ENCODE results near the gene TRIP6. TPM values are rescaled to one million over a fixed set of nuclear protein-coding genes. Genes with fewer than 3 reads are reported as not detected.

The TRIP6 gene
- total and polyA plus RNA-seq, 2 of the 8 experiments (the other 6 are each of a cell fraction or from before 2014, with no cell fraction given), result 88.4 to 103 TPM

GRCh38 chr7:100835903-100836811 lies 31.0 kb upstream of the TRIP6 start:
- Histone ChIP-seq H2BK15ac (ENCODE audit: low read length) (peak overlapping the region; percentile 97), H3K79me1 (ENCODE audit: low read depth, low read length) (peaks cover 6% of the 10 kb centered on the region; the same call in 1 of the 2 replicates), H3K56ac (replicated peaks; ENCODE audit: insufficient read length, low read depth, low read length) (peak overlapping the region; percentile 84), H3K36me3 (ENCODE audit: control insufficient read depth in 2 of 4, insufficient read depth in 4 of 4, low read length in 3 of 4) (no peaks in the 10 kb centered on the region), H2BK120ac (replicated peaks; ENCODE audit: low read depth, low read length) (peak overlapping the region; percentile 92), H2AFZ (ENCODE audit: low read length) (no peak overlapping the region), H2BK12ac (ENCODE audit: low read depth, low read length) (peak overlapping the region; percentile 72), H3K27ac (ENCODE audit: low read depth, low read length) (peak overlapping the region; percentile 92), H3K18ac (ENCODE audit: extremely low read depth, low read length) (peak overlapping the region; percentile 95), H3K9ac (replicated peaks in 1 of 4; ENCODE audit: extremely low read depth in 1 of 4, low read depth in 3 of 4, low read length in 3 of 4) (peak overlapping the region in 3 of 4 experiments; percentile 72 to 77 (median 75); a peak in 6 of 7 replicates), H4K20me1 (replicated peaks in 1 of 2; ENCODE audit: control insufficient read depth in 1 of 2, insufficient read depth in 2 of 2, low read length in 2 of 2) (no peaks in the 10 kb centered on the region), H3K4me2 (ENCODE audit: insufficient read depth in 1 of 2, low read depth in 2 of 2, low read length in 2 of 2) (peak overlapping the region; percentile 92 to 93), H3K79me2 (ENCODE audit: control insufficient read depth in 1 of 2, insufficient read depth in 2 of 2, low read length in 2 of 2) (no peaks in the 10 kb centered on the region), H3K4me1 (replicated peaks in 1 of 4; ENCODE audit: control insufficient read depth in 3 of 4, insufficient read depth in 4 of 4, low read length in 3 of 4) (peaks cover 3 to 10% (median 8%) of the 10 kb centered on the region in 4 experiments), H4K8ac (ENCODE audit: extremely low read depth, insufficient read depth, low read length) (peak overlapping the region; percentile 92), H3K4me3 (ENCODE audit: extremely low read depth in 1 of 4, insufficient read depth in 2 of 4, low read depth in 3 of 4, low read length in 4 of 4) (peak overlapping the region; percentile 9 to 67 (median 56); a peak in 7 of 8 replicates), H4K5ac (ENCODE audit: insufficient read length, low read depth, low read length) (peak overlapping the region; percentile 96), H2BK5ac (ENCODE audit: low read depth, low read length) (peak overlapping the region; percentile 95), H3K9me3 (ENCODE audit: insufficient read depth in 2 of 2, low read depth in 1 of 2, low read length in 1 of 2) (no peaks in the 10 kb centered on the region), H2BK20ac (ENCODE audit: low read length) (peak overlapping the region; percentile 98), H3K14ac (ENCODE audit: insufficient read length) (peak overlapping the region; percentile 6), H3K23me2 (ENCODE audit: low read depth, low read length) (peaks cover 3% of the 10 kb centered on the region; the same call in 1 of the 2 replicates), H3K23ac (ENCODE audit: insufficient read length) (no peak overlapping the region), H2AK5ac (ENCODE audit: low read depth, low read length) (peak overlapping the region; percentile 86; the same call in 1 of the 2 replicates), H3K27me3 (replicated peaks in 1 of 4; ENCODE audit: control insufficient read depth in 3 of 4, extremely low read depth in 1 of 4, insufficient read depth in 3 of 4, low read length in 3 of 4) (no peaks in the 10 kb centered on the region), H3K4ac (replicated peaks; ENCODE audit: insufficient read length, low read depth, low read length) (peak overlapping the region; percentile 97), H4K91ac (replicated peaks; ENCODE audit: insufficient read length, low read length) (peak overlapping the region; percentile 99)
- DNase-seq (ENCODE audit: low read depth in 1 of 2, low spot score in 2 of 2) (peak; percentile 84 to 96), FAIRE-seq (peak; percentile 36)
- CTCF ChIA-PET (ENCODE audit: partially characterized antibody), result interaction anchor here (0.6 to 7.0 kb wide), 15 partner anchors 8 to 224 kb away, joined by 3 to 55 read pairs (median 5); partner anchors contain the start of genes EPHB4, MOSPD3, POP7 and SLC12A9
- POLR2A ChIA-PET (ENCODE audit: partially characterized antibody), result interaction anchor here (0.7 to 3.3 kb wide), 27 partner anchors 8 to 407 kb away, joined by 3 to 53 read pairs (median 5); partner anchors contain the start of genes EPHB4, POP7, SLC12A9 and SRRT
- WGBS, 2 experiments (ENCODE audit: extremely low coverage in 1 of 2, insufficient coverage in 1 of 2, insufficient read length in 1 of 2, insufficient replicate concordance in 2 of 2, low coverage in 1 of 2, low lambda C conversion rate in 2 of 2, missing lambda C conversion rate in 1 of 2), result 5% methylated on average over 17 of the region's 17 CpGs; no CpG with 5 or more reads in 1 of the 2 experiments
- TF ChIP-seq EP300 (IDR thresholded peaks at IDR 0.05; ENCODE audit: borderline replicate concordance in 1 of 2, low read depth in 2 of 2, low read length in 2 of 2) (peak in 1 of 2 experiments; percentile 68; a peak in 1 of 3 replicates), BCL11A (IDR thresholded peaks at IDR 0.05; ENCODE audit: low read depth in 2 of 2, low read length in 2 of 2) (no peak), CEBPB (IDR thresholded peaks at IDR 0.05; ENCODE audit: low read depth, low read length) (no peak), SIN3A (conservative IDR thresholded peaks at IDR 0.05 in 1 of 2, IDR thresholded peaks at IDR 0.05 in 1 of 2; ENCODE audit: low read depth in 1 of 2, low read length in 2 of 2) (peak in 1 of 2 experiments; percentile 92; a peak in 2 of 4 replicates), SRF (IDR thresholded peaks at IDR 0.05; ENCODE audit: low read depth, low read length) (no peak), JUN (IDR thresholded peaks at IDR 0.05; ENCODE audit: low read depth, low read length) (peak; percentile 78; the same call in 1 of the 2 replicates), BACH1 (IDR thresholded peaks at IDR 0.05; ENCODE audit: low read length) (0 out of 2 replicates have a peak, but pooled peaks have one; percentile 12), TAF7 (optimal IDR thresholded peaks at IDR 0.05; ENCODE audit: borderline replicate concordance, low read depth, low read length) (peak; percentile 67), NANOG (IDR thresholded peaks at IDR 0.05; ENCODE audit: insufficient read depth, low read depth, low read length, poor library complexity, severe bottlenecking) (peak; percentile 47), HDAC6 (IDR thresholded peaks at IDR 0.05; ENCODE audit: low read depth, low read length) (no peak)
